GM15510 (cell line): ENCODE measurements around the gene ABL2.

ENCODE experiments used
- POLR2A ChIP-seq: IDR thresholded peaks from 3 replicates; pipeline ENCODE4 v1.6.1; 2011; ENCODE audit warnings: borderline replicate concordance; ENCODE audit not compliant: insufficient read length; ENCODE audit errors: extremely low read depth

ABL2 gene

GRCh38 chr1:179178950-179179349, 50.5 kb downstream of the ABL2 start:
- TF ChIP-seq POLR2A, result no peak

GRCh38 chr1:179178183-179178582, 51.3 kb downstream of the ABL2 start:
- TF ChIP-seq POLR2A, result no peak

- TF ChIP-seq POLR2A, result no peak
These were observed 51.9 kb downstream of the ABL2 start for GRCh38 chr1:179177615-179178014.

- TF ChIP-seq POLR2A, result no peak
These were observed 52.3 kb downstream of the ABL2 start for GRCh38 chr1:179177182-179177581.

- TF ChIP-seq POLR2A, result no peak
These were observed 54.3 kb downstream of the ABL2 start for GRCh38 chr1:179175011-179175841.

- TF ChIP-seq POLR2A, result no peak
These were observed 59.6 kb downstream of the ABL2 start for GRCh38 chr1:179169616-179170467.

GRCh38 chr1:179168536-179168935, 60.9 kb downstream of the ABL2 start:
- no peak for TF ChIP-seq POLR2A

GRCh38 chr1:179167955-179168354, 61.5 kb downstream of the ABL2 start:
- TF ChIP-seq POLR2A, result no peak

GRCh38 chr1:179167418-179167777, 62.1 kb downstream of the ABL2 start:
- no peak for TF ChIP-seq POLR2A

GRCh38 chr1:179166663-179167417, 62.6 kb downstream of the ABL2 start:
- TF ChIP-seq POLR2A, result no peak

GRCh38 chr1:179164494-179164893, 65.0 kb downstream of the ABL2 start:
- TF ChIP-seq POLR2A, result no peak

GRCh38 chr1:179156708-179157107, 72.8 kb downstream of the ABL2 start:
- no peak for TF ChIP-seq POLR2A

- TF ChIP-seq POLR2A, result no peak
These were observed 73.5 kb downstream of the ABL2 start for GRCh38 chr1:179156026-179156425.

- no peak for TF ChIP-seq POLR2A
These were observed 73.9 kb downstream of the ABL2 start for GRCh38 chr1:179155615-179156014.

- TF ChIP-seq POLR2A, result no peak
These were observed 75.0 kb downstream of the ABL2 start for GRCh38 chr1:179154437-179154836.
